CD4-positive, alpha-beta T cell treated with Interleukin-2 at 100 ng/mL for 4 hours (primary cell): ENCODE data around the gene ANO10.

Source experiments
- DNase-seq: peaks from one replicate; pipeline ENCODE4 v3.0.0-alpha.2; 2020; ENCODE audit warnings: low spot score

Gene ANO10

DNA sequence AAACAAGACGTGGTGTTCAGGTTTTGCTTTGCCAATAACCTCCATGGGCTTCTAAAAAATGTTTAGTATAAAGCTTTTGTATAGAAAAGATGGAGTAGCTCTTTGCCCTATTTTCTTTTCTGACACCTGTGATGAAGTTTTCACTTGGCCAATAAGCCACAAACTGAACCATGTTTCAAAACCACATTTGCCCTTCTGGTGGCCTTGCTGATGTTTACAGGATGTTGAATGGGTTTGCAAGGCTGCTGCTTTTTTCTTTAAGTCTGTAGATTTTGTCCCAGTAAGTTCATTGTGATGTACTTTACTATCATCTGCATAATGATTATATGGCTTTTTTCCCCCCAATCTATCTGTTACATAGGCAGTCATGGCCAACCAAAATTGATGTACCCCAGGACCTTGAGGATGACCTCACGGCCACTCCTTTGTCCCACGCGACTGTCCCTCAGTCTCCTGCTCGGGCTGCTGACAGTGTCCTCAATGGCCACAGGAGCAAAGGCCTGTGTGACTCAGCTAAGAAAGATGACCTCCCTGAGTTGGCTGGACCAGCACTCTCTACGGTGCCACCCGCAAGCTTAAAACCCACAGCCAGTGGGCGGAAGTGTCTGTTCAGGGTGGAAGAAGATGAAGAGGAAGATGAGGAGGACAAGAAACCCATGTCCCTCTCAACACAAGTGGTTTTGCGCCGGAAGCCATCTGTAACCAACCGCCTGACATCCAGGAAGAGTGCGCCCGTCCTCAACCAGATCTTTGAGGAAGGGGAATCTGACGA, 274.6 kb downstream of the ANO10 start:
- DNase-seq = peak; percentile 62

DNA sequence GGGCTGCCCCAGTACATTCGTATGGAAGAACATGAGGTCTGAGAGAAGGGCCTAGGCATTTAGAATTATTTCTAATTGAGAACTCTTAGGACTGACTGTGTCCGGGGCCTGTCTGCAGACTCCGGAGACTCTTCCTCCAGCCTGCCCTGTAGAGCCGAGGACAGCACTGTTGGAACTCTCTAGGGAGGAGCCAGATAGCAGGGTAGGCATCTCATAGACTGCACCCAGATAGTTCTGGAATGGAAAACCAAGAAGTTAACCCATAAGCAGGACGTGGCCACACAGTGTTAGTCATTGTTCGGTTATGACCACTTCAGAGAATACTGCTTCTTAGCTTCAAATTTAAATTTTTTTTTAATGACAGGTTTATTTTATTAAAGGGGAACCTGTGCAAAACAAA, 275.9 kb downstream of the ANO10 start:
- DNase-seq = peak; percentile 23

DNA sequence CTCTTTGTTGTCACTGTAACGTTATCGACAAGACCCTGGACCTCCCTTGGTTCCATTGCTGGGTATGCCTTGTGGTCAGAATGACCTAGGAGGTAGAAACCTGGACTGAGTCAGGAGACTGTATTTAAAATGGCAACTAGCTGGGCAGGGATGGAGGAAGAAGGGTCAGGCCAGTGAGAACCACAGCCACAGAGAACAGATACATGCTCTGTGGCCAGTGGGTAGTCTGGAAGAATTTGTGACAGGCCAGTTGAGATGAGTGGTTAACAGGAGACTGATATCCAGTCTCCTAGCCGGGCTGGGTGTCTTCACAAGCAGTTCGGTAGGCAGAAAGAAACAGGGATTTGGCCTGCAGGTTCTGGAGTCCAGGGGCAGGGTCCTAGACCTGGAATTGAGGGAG, 276.6 kb downstream of the ANO10 start:
- DNase-seq = no peak

DNA sequence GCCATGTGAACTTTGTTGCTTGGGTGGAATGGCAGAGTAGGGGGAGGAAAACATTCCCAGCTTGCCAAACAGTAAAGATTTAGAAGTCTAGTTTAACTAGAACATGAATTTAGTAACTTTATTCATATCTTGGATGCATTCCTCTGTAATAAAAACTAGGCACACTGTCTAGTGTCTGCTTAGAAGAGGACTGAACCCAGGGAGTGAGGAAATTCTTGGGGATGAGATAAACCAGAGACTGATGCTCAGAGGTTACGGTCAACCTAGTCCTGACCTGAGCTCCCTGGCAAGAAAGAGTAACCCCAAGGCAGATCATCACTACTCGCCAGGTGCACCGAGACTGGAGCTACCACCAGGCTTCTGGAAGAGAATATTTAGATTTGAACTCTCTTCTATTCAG, 277.3 kb downstream of the ANO10 start:
- DNase-seq = no peak

DNA sequence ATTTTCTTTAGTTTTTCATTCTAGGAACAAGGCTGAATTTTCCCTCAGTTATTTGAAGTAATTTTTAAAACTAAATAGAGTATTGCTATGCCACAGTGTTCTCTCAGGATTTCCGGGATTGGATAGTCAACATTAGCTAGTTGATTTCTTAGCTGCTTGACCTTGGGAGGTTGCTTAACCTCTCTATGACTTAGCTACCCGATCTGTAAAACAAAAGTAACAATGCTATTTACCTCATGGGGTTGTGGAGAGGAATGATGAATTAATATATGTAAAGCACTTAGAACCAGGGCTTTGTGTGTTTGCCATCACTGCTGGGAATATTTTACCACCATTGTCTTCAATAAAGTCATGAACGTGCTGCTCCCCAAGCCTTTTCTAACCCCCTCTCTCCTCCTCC, 278.0 kb downstream of the ANO10 start:
- no peak for DNase-seq

DNA sequence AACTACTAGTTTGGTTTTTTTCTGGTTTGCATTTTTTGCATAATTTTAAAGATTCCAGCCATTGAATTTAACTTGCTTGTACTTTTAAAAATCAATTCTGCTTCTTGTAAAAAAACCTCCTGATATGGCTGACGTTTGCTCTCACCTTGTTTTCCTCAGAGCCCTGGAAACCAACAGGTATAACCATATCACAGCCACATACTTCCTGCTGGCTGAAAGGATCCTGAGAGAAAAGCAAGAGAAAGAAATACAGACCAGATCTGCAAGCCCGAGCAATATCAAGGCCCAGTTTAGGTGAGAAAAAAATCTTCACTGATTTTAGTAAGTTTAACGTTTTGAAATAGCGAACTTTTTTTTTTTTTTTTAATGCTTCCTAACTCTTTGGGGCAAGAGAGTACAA, 278.6 kb downstream of the ANO10 start:
- DNase-seq = peak; percentile 14

DNA sequence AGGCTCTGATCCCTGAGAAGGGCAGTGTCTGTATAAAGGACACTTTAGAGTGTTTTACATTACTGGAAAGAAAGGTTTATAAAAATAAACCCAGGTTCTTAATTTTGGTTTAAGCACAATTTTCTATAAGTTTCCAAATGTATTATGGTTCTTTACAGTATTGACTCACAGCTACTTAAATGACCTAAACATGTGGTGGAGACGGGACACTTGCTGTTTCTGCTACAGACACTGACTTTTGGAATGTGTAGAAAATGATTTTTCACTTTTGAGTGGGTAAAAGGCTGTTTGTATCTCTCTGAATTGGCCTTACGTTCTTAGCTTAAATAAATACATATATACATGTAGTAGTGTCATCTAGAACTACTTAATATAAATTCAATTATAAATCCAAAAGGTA, 280.0 kb downstream of the ANO10 start:
- no peak for DNase-seq

DNA sequence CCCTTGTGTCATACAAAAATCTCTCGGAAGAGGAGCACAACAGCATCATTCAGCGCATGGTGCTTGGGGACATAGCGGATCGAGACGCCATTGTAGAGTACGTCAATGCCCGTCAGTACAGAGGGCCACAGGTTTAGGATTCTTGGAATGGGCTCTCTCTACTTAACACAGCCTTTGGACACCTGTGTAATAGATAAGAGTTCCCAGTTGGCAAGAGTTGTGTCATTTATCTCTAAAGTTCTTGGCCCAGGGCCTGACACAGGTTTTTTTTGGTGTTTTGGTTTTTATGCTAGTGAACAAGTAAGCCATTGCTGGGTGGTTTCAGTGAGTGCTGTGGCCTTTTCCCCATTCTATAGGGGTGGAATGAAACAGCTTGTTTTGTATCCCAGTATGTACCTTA, 281.4 kb downstream of the ANO10 start:
- no peak for DNase-seq

DNA sequence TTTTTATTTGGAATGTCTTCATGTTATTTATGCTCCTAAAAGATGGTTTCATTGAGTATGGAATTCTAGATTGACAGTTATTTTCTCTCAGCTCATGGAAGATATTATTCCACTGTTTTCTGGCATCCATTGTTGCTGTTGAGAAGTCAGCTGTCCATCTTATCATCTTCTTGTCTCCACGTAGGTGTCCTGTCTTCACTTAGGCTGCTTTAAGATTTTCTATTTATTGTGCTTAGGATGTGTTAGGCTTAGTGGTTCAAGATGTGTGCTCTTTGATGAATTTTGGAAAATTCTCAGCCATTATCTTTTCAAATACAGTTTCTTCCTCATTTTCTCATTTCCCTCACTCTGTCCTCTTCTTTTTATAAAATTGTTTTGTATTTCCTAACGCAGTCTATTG, 283.5 kb downstream of the ANO10 start:
- DNase-seq = no peak

DNA sequence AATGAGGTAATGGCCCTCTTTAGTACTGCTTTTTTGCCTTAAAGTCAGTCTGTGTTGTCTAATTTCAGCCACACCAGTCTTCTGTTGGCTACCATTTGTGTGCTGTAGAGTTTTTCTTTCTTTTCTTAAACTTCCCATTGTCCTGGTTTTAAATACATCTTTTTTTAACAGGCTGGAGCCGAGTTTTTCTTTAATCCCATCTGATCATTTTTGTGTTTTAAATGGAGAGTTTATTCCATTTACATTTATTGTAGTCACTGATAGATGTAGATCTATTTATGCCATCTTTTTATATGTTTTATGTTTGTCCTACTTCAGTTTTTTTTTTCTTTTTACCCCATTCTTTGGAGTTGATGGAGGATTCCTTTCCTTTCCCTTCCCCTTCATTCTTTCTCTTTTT, 286.0 kb downstream of the ANO10 start:
- no peak for DNase-seq

DNA sequence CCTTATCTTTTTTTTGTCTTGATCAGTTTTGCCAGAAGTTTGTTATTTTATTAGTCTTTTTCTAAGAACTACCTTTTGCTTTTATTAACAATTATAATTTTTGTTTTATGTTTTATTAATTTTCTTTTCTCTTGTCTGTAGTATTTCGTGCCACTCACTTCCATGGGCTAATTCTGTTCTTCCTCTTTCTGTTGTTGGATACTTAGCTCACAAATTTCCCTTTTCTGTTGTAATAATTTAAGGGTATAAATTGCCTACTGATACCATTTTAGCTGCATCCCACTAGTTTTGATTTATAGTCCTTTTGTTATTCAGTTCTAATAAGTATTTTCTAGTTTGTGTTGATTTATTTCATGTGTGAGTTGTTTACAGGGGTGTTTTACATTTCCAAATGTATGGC, 286.8 kb downstream of the ANO10 start:
- DNase-seq = no peak

DNA sequence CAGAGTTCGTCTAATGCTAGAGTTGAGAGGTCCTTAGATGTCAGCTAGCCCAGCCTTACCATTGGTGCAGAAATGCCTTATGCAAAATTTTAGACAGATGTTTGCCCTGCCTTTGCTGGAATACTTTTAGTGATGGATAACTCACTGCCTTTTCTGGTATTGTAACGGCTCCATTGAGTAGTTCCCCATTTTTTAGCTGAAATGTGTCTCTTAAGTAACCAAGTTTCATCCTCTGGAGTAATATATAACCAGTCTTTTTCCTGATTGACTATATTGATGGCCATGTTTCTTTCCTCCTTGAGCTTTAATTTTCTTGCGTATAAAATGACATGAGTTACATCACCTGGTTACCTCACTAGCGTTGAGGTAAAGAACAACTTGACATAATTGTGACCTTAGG, 290.4 kb downstream of the ANO10 start:
- DNase-seq = no peak

DNA sequence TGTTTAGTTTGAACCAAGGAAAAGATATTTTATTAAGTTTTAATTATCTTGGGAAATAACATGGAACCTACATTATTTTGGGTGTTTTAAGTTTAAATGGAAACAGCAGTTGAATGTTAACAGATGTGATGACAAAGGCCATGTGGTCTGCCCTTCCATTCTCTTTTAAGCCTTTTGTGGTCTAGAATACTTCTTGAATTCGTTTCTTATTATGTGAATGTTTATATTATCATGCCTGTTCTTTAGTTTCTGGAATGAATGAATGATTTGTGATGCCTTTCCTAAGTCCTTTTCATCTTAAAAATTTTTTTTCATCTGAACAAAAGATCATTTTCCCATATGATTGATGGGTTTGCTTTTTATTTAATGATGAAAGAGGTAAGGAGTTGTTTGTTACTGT, 290.8 kb downstream of the ANO10 start:
- DNase-seq = no peak

DNA sequence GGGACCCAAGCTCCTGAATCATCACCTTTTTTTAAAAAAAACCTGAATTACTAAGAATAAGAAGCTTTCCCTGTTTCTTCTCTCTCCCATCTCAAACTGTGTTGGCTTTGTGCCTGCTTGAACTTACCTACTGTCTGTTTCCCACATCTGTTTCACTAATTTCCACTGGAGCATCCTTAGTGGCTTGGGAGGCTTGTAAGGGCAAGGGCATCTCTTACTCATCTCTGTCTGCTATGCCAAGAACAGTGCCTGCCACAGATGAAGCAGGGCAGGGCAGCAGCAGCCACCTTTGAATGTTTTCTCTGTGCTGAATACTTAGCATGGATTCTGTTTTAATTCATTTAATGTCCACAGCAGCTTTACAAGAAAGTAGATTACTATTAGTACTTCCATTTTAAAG, 293.2 kb downstream of the ANO10 start:
- DNase-seq = no peak

DNA sequence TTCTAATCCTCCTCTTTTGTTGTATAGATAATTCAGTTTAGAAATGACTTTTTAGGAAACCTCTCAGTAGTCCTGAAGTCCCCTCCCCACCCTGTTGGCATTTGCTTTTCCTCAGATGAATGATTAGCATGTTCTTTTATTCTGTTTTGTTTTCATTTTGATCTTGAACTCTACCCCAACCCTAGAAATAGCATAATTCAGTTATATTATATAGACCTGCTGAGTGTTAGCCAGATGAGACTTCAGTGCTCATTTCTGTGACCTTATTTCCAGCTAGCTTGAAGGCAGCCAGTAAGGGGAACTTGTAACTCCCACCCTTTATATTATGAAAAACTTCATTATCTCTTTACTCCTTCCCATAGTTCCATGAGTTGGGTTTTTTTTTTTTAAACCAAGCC, 294.2 kb downstream of the ANO10 start:
- no peak for DNase-seq

DNA sequence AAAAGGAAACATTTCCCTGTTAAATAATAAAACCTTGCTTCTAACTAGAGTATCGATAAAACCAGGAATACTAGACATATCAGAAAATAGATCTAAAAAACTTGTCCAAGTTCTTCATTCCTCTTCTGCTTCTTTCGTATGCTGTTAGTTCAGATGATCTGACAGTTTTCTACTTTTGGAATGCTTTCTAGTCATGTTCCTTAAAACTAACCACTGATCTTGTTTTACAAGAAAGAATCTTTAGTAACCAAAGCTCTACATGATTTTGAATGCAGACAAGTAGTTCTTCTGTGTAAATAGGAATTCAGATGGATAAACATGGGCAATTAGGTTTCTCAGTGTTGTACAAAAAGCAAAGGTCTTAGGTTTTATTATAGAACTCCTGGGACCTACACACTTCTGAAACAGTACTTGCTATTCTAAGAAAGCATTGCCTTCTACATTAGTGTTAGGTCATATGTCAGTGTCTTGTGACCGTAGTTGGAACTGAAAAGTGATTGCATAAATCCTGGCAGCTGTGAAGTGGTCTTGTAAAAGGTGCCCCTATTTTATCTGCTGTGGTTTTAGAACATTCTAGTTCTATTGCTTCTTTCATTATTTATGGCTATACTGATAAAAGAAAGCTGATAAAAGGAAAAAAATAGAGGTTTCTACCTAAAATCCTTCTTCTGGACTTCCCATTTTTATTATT, 294.8 kb downstream of the ANO10 start:
- peak; percentile 25 for DNase-seq

DNA sequence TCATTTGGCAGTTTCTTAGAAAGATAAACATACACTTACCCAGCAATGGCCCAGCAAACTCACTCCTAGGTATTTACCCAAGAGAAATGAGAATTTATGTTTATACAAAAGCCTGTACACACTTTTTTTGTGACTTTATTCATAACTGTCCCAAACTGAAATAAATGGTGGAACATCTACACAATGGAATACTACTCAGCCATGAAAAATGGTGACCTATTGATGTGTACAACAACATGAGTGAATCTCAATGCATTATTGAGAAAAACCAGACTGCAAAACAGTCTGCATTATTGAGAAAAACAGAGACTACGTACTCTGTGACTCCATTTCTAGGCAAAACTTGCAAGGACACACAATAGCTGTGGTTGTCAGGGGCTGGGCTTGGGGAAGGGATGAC, 298.3 kb downstream of the ANO10 start:
- DNase-seq = no peak

DNA sequence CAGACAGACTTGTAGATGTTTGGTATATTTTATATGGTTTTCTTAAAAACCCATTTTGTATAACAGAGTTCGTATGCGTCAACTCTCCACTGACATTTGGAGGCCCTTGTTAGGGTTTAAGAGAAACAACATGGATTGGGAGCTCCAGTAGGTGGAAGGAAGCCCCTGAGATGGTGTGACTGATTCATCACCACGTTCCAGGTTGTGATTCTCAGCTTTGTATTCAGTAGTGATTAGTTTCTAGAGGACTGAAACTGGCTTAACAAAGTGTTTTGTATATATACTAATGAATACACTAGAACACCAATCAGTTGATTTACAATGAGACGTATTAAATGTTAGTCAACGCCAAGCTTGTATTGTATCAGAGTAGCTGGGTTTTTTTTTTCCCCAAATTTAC, 301.5 kb downstream of the ANO10 start:
- no peak for DNase-seq

DNA sequence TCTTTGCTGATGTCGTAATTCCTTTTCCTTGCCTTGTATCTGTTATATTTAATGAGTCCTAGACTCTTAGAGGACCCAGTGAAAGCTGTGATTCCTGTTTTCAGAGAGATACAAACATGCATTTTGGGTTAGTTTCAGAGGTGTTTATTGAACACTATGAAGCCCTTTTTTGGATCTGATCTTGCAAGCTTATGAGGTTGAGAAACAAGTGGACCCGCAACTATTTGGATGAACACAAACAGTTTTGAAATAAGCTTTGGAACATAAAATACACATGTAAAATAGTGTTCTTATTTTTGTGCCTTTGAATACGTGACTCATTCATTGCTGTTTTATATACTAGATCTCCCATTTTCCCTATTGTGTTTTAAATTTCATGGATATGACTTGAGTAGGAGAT, 302.0 kb downstream of the ANO10 start:
- DNase-seq = no peak

DNA sequence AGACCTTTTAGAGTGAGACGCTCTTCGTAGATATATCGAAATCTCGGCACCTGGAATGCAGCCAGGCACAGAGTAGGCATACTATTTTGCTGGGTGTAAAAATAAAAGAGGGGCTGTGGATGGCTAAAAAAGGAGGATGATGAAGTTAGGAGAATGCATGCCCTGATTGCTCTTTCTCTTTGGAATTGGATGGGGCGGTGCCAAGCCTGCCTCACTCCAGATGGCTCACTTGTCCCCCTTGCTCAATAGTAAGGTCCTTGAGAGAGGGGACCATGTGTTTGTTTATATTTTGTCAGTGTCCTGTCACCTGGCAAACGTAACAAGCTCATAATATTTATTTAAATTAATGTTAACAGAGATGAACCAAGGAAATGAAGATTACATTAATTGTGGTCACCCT, 302.4 kb downstream of the ANO10 start:
- no peak for DNase-seq

DNA sequence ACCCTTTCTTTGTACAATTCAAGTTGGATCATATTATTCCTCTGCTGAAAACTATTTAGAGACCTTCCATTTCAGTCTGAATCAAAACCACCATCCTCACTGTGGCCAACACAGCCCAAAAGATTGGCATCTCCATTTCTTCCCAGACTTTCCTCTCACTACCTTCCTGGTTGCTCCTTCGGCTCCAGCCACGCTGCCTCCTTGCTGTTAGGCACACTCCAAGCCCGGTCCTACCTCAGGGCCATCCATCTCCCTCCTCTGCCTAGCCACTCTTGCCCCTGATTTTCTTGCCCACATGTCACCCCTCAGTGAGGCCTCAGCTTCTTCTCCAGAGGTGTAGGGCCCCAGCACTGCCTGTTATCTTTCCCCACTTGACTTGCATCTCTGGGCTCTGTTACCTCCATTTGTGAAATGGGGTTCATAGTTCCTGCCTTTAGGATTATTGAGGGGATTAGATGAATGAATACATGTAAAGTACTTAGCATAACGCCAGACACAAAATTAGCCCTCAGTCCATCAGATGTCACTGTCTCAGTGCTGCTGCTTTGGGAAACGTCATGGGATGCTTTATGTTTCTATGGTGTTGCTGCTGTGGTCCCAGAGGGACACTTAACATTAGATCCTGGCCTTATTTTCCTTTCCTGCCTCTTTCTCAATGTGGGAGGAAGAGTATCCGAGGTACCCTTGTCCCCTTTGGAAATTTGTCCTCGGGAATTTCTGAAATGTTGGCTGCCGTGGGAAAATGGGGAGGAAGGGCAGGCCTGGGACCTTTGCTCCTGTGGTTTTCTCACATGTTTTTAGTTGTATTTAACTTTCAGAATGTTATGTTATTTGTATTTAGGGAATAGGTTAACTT, 304.1 kb downstream of the ANO10 start:
- no peak for DNase-seq

DNA sequence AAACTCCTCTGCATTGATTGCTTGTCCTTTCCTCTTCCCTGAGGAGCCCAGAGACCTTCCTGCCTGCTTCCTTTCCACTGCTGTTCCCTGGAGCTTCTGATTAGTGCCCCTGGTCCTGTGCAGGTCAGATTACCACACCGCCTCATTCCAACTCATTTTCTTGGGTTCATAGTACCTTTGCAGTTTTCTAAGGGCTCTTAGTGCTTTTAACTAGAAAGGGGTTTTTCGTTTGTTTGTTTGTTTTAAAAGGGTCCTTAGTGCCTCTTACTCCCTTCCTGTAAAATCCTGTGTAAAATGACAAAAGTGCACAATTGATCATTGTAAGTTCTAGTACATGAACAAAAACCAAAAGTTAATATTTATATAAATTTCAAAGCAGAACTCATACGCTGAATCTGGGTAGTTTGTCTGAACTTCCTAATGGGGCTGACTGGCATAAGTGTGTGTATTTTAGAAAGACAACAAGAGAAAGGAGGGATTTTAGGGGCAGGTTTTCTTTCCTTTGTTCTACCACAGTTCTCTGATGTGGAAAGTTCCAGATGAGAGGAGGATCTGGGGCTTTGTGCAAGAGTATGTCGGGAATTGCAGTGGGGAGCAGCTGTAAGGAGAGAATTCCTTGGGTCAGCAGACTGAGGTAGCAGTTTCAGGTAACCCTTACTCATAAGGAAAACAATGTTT, 304.9 kb downstream of the ANO10 start:
- DNase-seq = no peak
